ENCODE data around the gene APLF.
A peak's percentile ranks its signal among the peaks of the same experiment; 100 is the strongest.
"Not testable (repeated sequence)": the region's sequence is repeated elsewhere in the genome, so short reads cannot be mapped to it uniquely, and the experiment has no call there.

The APLF gene

DNA sequence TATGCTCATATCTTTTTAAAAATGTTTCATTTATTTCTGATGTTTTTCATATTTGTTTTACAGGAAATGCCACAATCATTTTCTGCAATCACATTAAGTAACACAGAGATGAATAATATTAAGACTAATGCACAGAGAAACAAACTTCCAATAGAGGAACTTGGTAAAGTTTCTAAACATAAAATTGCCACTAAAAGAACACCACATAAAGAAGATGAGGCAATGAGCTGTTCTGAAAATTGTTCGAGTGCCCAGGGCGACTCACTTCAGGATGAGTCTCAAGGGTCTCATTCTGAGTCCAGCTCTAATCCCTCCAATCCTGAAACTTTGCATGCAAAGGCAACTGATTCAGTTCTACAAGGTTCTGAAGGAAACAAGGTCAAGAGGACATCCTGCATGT is 70.4 kb downstream of the APLF start:
- no peak for DNase-seq

GRCh38 chr2:68544811-68545210 is 77.4 kb downstream of the APLF start:
- no peak for DNase-seq

DNA sequence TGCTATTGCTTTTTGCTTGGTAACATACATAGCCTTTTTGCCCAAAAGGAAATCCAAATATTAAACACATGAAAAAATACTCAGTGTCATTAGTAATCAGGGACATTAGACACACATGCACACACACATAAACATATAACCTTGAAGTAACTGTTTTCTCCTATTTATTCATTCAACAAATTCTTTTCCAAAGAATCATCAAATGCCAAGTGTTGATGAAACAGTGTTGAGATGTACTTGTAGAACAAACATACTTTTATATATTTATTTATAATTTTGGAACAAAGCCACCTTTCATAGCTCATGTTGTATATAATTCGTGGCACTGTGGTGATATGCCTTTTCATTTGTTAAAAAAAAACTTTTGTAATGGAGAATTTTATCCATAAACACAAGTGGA is 81.0 kb downstream of the APLF start:
- no peak for DNase-seq

- no peak for DNase-seq
Observed at GRCh38 chr2:68553098-68553497, 85.7 kb downstream of the APLF start.

- DNase-seq: not testable (repeated sequence)
Observed at GRCh38 chr2:68555425-68556206, 88.2 kb downstream of the APLF start.

GRCh38 chr2:68556381-68556780 is 89.0 kb downstream of the APLF start:
- no peak for DNase-seq

GRCh38 chr2:68558576-68558975 is 91.2 kb downstream of the APLF start:
- no peak for DNase-seq

DNA sequence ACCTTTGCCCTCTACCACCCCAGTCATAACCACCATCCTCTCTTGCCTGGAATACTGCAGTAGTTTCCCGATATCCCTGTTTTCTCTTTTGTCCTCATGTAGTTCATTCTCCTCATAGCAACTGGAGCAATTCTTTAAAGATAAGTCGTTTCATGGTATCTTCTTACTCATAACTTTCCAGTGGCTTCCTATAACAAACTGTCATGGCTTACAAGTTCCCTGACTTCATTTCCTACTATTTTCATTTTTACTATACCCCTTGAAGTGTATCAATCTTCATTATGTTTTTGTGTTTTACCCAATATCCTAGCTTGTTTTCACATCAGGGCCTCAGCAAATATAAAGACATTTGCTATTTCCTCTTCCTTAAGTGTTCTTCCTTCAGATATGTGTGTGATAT is 92.3 kb downstream of the APLF start:
- DNase-seq: no peak

- DNase-seq: no peak
Observed at GRCh38 chr2:68560545-68560944, 93.2 kb downstream of the APLF start.

GRCh38 chr2:68561372-68561771 is 94.0 kb downstream of the APLF start:
- no peak for DNase-seq

GRCh38 chr2:68562934-68563333 is 95.5 kb downstream of the APLF start:
- no peak for DNase-seq

DNA sequence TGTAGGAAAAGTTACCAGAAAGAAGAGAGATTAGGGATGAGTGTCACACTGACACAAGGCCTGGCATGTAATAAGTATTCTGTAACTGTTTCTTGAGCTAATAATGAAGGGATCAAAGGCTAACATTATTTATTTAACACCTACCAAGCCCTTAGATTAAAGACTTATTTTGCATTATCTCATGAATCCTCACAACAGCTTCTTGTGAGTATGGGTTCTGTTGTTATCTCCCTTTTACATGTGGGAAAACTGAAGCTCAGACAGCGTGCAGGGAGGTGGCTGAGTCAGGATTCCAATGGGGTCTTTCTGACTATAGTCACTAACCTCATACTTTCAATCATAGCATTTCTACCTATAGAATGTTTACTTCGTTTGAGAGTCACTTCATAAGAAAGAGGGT is 97.0 kb downstream of the APLF start:
- DNase-seq: no peak

- DNase-seq: no peak
Observed at GRCh38 chr2:68565273-68565672, 97.9 kb downstream of the APLF start.

DNA sequence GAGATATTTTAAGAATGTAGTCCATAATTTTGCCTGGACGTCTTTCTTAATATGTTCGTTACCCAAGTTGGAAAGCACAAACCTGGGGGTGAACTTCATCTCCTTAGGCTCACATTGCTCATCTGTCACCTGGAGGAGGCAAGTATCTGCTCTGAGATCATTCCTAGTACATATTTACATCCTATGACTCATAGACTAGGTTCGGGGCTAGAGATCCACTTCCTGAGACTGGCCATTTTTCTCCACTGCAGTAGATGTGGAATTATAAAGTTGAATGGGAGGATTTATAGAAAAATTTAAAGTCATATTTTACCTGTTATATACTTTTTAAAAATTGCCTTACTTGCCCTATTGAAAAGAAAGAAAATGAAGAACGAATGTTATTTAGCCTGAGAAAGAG is 98.5 kb downstream of the APLF start:
- DNase-seq: no peak

GRCh38 chr2:68566362-68566761 is 99.0 kb downstream of the APLF start:
- DNase-seq: no peak

DNA sequence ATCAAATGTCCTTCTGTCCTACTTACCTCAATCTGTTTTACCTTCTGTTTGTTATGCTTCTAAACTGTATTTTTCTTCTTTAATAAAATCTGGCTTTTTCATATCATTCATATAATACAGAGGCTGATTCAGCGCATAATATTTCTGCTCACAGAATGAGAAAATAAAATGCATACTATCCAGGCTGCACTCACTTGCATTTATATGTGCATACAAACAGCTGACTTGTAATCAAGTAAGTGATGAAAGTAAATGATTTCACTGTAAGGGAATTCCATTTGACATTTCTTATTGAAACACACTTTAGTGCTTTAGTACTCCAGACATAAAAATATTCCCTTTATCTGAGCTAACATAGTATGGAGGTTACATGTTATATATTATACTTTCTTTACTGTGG is 100.7 kb downstream of the APLF start:
- DNase-seq: no peak

- DNase-seq: no peak
Observed at GRCh38 chr2:68569604-68570003, 102.2 kb downstream of the APLF start.

DNA sequence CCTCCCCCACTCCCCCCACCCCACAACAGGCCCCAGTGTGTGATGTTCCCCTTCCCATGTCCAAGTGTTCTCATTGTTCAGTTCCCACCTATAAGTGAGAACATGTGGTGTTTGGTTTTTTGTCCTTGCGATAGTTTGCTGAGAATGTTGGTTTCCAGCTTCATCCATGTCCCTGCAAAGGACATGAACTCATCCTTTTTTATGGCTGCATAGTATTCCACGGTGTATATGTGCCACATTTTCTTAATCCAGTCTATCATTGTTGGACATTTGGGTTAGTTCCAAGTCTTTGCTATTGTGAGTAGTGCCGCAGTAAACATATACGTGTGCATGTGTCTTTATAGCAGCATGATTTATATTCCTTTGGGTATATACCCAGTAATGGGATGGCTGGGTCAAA is 103.0 kb downstream of the APLF start:
- not testable (repeated sequence) for DNase-seq

GRCh38 chr2:68574202-68574791 is 106.9 kb downstream of the APLF start:
- no peak for DNase-seq

DNA sequence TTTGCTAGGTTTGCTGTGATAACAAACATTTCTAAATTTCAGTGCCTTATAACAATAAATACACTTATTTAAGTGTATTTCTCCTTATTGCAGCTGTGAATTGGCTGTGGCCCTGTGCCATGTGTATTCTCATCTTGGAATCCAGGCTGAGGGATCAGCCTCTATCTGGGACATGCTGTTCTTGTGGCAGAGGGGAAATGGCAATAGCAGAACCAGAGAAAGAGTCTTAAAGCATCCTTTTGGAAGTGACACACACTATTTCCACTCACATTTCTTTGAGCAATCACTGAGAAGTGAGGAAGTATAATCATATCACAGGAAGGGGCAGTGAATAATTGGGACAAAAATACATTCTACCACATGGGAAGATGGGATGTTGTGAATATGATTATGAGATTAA is 109.8 kb downstream of the APLF start:
- DNase-seq: no peak

DNA sequence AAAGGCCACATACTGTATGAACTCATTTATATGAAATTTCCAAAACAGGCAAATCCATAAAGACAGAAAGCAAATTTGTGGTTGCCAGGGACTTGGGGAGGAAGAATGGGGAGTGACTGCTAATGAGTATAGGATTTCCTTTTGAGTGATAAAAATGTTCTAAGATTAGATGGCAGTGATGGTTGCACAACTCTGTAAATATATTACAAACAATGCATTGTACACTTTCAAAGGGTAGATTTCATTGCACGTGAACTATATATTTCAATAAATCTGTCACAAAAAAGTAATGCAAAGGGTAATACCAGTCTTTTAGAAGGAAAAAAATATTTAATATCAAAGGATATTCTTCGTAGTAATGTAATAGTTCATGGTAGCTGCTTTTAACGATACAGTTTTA is 112.3 kb downstream of the APLF start:
- DNase-seq: no peak

DNA sequence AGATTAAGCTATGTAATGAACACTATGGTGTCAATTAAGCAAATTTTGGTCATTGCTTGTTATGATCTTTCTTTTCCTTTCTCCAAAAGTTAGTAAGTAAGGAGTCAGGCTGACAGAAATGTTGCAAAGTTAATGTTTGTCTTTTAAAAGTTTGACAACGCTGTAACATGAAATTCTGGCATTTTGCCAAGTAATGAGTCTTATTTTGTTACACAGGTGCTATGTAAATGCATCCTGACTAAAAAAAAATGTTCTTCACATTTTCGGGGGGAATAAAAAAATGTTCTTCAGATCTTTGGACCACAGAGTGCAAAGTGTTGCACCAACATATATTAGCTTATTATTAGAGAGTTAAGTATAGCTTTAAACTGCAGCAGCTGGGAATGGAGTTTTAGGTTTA is 121.2 kb downstream of the APLF start:
- no peak for DNase-seq

GRCh38 chr2:68589963-68590362 is 122.6 kb downstream of the APLF start:
- no peak for DNase-seq

DNA sequence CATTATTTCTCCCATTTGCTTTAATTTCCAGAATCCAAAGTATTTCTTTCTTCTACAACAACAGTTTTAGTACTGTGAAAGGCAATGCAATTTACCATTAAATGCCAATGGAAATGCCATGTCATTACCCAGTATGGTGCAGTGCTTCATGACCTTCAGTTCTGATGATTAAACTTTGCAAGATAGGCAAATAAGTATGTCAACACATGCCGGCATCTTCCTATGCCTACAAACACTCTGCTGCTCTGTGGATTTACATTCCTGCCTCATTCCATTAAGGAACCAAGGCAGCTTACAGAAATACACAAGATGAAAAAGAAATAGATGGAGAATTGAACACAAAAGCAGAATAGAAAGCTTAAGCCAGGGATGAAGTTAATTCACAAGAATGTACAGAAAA is 123.3 kb downstream of the APLF start:
- peak; percentile 13 to 35 for DNase-seq

- no peak for DNase-seq
Observed at GRCh38 chr2:68591225-68591624, 123.8 kb downstream of the APLF start.

Data from NCI-H526 (cell line).